Uterus (tissue), 2 donors: ENCODE results near the gene PLEKHO1.

Source experiments
- POLR2A ChIP-seq, 2 donors: fragments of 450-650 bp; IDR thresholded peaks; one replicate each; pipeline ENCODE4 v1.6.1; 2016; ENCODE audit warnings: antibody characterized with exemption in 2 of 2, mild to moderate bottlenecking in 1 of 2, moderate library complexity in 1 of 2
- TF ChIP-seq, protein P1 (sequence below), 4 experiments: fragments of 200-600 bp in 2 of 4; fragments of 450-650 bp in 2 of 4; sonication (generic) in 2 of 4; IDR thresholded peaks; one replicate each; pipeline ENCODE4 v1.5.1; 2016 to 2019; ENCODE audit warnings: antibody characterized with exemption in 4 of 4, mild to moderate bottlenecking in 2 of 4, moderate library complexity in 1 of 4

GRCh38 chr1:150144606-150145005, 5.1 kb upstream of the PLEKHO1 start:
- TF ChIP-seq POLR2A (IDR thresholded peaks at IDR 0.05) = no peak
- TF ChIP-seq, protein P1, sequence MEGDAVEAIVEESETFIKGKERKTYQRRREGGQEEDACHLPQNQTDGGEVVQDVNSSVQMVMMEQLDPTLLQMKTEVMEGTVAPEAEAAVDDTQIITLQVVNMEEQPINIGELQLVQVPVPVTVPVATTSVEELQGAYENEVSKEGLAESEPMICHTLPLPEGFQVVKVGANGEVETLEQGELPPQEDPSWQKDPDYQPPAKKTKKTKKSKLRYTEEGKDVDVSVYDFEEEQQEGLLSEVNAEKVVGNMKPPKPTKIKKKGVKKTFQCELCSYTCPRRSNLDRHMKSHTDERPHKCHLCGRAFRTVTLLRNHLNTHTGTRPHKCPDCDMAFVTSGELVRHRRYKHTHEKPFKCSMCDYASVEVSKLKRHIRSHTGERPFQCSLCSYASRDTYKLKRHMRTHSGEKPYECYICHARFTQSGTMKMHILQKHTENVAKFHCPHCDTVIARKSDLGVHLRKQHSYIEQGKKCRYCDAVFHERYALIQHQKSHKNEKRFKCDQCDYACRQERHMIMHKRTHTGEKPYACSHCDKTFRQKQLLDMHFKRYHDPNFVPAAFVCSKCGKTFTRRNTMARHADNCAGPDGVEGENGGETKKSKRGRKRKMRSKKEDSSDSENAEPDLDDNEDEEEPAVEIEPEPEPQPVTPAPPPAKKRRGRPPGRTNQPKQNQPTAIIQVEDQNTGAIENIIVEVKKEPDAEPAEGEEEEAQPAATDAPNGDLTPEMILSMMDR (IDR thresholded peaks at IDR 0.05) = no peak
